Stimulated activated CD4-positive, alpha-beta T cell treated with anti-CD3 and anti-CD28 coated beads, Interleukin-1b, Interleukin-23, amount 100 ng/mL, for 48 hours (primary cell): ENCODE measurements around the gene DCDC2C.
"Not testable (repeated sequence)": the region's sequence is repeated elsewhere in the genome, so short reads cannot be mapped to it uniquely, and the experiment has no call there.

Source experiments
- DNase-seq: peaks from one replicate; pipeline ENCODE4 v3.0.0-alpha.2; 2020

The DCDC2C gene

DNA sequence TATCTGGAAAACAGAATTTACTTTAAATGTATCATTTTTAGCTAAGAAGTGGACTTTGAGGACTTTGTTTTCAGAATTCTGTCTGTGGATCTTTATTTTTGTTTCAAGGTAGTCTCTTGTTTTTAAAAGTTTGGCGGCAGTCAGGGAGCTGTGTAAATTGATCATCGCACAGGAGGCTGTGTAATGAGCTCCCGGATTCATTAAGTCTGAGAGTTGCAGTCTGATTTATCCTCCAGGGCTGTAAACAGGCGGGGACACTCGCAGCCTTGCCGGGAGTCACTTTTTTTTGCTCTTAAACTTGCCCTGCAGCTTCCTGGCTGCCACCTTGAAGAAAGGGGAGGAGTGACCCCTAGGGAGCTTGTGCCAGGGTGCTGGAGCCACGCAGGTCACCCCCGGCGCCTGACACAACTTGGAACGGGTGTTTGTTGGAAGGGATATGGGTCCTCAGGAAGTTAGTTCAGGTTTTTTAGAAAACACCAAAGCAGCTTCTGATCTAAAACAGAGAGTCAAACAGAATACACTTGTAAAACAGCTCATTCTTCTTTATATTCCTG lies 76.2 kb downstream of the DCDC2C start:
- DNase-seq, result no peak

- DNase-seq, result peak; percentile 63
These were observed 77.4 kb downstream of the DCDC2C start for GRCh38 chr2:3780477-3781402.

GRCh38 chr2:3784731-3785130 lies 81.4 kb downstream of the DCDC2C start:
- DNase-seq, result no peak

DNA sequence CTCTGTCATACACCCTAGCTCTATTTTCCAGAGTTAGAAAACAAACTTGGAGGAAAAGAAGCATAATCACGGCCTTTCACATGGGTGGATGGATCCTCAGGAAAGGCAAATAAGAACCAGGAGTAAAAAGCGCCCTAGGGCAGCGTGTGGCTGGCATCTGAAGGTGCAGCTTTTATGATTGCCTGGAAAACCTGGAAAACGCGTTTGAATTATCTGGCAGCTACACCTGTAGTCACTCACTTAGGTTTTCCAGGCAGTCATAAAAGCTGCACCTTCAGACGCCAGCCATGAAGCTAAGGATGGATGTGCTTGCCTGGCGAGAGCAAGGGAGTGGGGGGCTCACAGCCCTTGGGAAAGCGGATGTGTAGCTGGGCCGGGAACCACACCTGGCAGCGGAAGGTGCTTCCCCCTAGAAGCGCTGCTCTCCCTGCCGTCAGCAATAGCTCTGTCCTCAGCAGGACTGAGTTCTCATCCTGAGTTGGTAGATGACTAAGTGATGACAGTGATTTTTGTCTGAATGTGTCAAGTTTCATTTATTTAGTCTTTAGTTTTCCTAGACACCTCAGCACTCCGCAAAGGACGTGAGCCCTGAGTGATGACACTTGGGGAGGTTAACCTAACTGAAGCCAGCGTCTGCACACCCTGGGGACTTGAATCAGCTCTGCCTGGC lies 82.0 kb downstream of the DCDC2C start:
- DNase-seq, result no peak

- no peak for DNase-seq
These were observed 82.5 kb downstream of the DCDC2C start for GRCh38 chr2:3785890-3786273.

GRCh38 chr2:3787768-3788167 lies 84.4 kb downstream of the DCDC2C start:
- DNase-seq, result no peak

GRCh38 chr2:3789256-3789655 lies 85.9 kb downstream of the DCDC2C start:
- DNase-seq, result no peak

DNA sequence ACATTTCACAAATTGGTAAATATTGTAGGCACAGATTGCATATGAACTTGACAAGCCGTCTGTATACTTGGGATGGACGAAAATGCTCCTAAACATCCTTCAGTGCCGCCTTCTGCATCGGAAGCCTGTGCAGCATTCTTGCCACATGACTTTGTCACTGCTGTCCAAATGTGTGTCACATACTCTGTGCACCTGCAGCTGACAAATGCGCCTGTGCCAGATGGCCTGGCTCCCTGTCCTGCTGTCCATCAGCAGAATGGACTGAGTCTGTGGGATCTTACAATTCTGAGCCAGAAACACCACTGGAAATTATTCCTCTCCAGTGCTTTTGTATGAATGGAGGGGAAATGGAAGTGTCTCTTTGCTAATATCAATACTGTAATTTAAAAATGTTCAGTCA lies 89.9 kb downstream of the DCDC2C start:
- no peak for DNase-seq

GRCh38 chr2:3801506-3801905 lies 98.1 kb downstream of the DCDC2C start:
- DNase-seq, result no peak

- DNase-seq, result no peak
These were observed 102.0 kb downstream of the DCDC2C start for GRCh38 chr2:3805201-3805939.

DNA sequence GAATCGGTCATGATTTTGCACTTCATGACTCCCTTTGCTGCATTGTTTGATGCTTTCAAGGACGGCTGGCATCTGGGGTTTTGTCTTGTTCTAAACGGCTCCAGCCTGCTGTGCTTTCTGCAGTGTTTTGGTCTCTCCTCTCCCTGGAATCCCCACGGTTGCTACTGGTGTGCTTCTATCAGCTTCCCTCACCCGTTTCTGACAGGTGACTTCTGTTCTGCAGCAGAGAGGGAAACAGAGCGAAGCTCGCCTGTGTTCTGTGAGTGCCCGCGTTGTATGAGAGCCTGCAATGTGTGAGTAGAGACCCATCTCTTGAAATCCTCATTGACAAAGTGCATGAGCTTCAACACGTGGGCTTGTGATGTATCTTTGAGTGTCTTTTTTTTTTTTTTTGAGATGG lies 102.8 kb downstream of the DCDC2C start:
- no peak for DNase-seq

DNA sequence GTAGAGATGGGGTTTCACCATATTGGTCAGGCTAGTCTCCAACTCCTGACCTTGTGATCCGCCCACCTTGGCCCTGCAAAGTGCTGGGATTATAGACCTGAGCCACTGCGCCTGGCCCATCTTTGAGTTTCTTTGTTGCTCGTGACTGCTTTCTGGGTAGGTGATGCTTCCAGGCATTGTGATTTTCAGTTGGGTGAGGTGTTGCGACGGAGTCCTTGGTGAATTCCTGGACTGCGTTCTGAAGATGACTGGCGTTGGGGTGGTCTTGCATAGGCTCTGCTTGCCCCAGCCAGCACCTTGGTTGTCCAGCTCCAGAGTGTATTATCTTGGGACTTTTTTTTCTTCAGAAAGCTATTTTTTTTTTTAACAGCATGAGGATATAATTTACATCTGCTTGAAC lies 103.4 kb downstream of the DCDC2C start:
- no peak for DNase-seq

DNA sequence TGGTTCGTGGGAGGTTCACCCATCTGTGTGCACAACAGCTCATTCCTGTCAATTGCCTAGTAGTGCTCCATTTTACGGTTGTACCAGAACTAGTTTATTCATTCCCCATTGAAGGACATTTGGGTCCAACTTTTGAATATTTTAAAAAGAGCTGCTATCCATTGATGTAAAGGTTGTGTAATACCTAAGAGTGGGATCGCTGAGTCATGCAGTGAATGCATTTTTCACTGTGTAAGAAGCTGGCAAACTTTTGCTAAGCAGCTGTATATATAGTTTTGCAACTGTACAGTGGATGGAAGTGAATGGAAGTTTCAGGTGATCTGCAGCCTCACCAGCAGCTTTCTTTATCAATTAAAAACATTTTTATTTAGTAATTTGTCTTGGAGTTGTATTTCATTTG lies 104.5 kb downstream of the DCDC2C start:
- no peak for DNase-seq

GRCh38 chr2:3814706-3815245 lies 111.4 kb downstream of the DCDC2C start:
- DNase-seq, result no peak

GRCh38 chr2:3817144-3817543 lies 113.8 kb downstream of the DCDC2C start:
- not testable (repeated sequence) for DNase-seq

DNA sequence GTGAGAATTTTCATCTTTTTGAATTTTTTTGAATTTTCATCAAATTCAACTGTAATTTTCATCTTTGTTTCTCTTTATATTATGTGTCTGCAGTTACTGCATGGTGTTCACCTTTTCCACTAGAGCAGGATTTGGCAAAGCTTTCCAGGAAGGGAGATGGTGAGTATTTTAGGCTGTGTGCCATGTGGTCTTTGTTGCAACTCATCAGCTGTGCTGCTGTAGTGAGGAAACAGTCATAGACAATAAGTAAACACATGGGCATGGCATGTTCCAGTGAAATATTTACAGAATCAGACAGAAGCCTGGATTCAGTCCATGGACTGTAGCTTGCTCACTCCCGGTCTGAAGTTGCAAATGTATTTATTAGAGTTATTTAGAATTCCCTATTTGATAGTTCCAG lies 120.4 kb downstream of the DCDC2C start:
- no peak for DNase-seq

GRCh38 chr2:3827673-3828575 lies 124.5 kb downstream of the DCDC2C start:
- no peak for DNase-seq

DNA sequence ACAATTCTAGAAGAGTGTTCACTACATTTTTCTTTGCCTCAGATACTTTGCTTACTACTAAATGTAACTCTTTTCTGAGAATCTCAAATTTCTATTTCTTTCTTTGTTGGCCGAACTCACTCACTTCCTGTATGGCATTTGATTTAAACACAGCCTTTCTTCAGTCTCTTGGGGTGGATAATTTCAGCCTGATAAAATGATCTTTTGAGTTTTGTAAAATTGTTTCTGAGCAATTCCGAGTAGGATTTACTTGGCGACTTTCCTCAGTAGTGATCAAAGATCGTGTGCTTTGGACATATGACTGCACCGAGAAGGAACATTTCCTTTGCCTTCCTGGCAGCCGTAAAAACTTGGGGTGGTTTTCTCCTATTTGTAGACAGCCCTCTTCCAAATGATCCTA lies 127.4 kb downstream of the DCDC2C start:
- DNase-seq, result no peak

GRCh38 chr2:3837086-3837485 lies 133.7 kb downstream of the DCDC2C start:
- DNase-seq, result no peak

DNA sequence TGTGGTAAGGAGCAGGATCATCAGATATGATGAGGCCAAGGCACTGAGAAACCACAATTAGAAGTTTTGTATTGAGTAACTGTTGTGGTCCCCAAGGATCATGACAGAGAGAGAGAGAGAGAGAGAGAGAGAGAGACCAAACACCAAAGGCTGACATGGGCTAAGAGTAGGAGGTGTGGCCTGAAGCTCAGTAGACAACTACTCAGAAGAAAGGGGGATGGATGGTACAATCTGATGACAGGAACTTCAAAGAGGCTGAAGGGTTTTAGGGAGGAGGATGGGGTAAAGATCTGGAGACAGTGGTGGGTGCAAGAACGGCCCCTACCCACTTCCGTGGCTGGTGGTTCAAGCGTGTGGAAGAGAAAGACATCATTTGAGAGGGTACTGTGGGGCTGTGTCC lies 135.0 kb downstream of the DCDC2C start:
- no peak for DNase-seq

DNA sequence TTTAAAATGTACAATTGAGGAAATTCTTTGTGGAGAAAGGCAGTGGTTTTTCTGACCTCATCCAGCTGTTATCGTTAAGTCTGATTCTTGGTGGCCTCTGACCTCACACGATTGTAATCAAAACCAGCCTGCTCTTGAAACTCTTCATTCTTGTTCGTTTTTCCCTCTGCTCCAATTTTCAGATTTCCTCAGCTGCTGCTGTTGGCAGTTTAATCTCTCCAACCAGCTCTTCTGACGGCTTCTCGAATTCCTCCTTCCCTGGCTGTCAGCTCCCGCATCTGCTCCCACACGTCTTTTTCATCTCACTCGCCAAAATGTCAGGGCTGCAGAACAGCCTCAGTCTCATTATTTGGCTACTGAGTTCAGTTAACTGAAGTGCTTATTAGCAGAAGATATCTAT lies 136.1 kb downstream of the DCDC2C start:
- DNase-seq, result no peak

- DNase-seq, result no peak
These were observed 137.3 kb downstream of the DCDC2C start for GRCh38 chr2:3840611-3841155.
